Nephron (organoid): ENCODE data around the gene PARP16.

Experiments
- H3K27ac Mint-ChIP-seq, 3 experiments: 2 replicates each; pipeline ENCODE4 v1.8.0; 2020; ENCODE audit warnings: mixed read lengths in 3 of 3, mild to moderate bottlenecking in 2 of 3, moderate library complexity in 1 of 3
- H3K27me3 Mint-ChIP-seq: 2 replicates; pipeline ENCODE4 v1.8.0; 2021; ENCODE audit warnings: low read depth, mild to moderate bottlenecking, moderate library complexity, mixed read lengths
- H3K36me3 Mint-ChIP-seq: 2 replicates; pipeline ENCODE4 v1.8.0; 2020; ENCODE audit warnings: low read depth, mixed read lengths
- H3K4me1 Mint-ChIP-seq: 2 replicates; pipeline ENCODE4 v1.8.0; 2020; ENCODE audit warnings: mixed read lengths
- H3K4me3 Mint-ChIP-seq, 3 experiments: 2 replicates each; pipeline ENCODE4 v1.8.0; 2020; ENCODE audit warnings: mild to moderate bottlenecking in 3 of 3, mixed read lengths in 3 of 3, moderate library complexity in 2 of 3
- H3K9me3 Mint-ChIP-seq: 2 replicates; pipeline ENCODE4 v1.8.0; 2020; ENCODE audit warnings: mixed read lengths
- CTCF ChIP-seq, 3 experiments: fragments of 200-600 bp; sonication (generic); IDR thresholded peaks; one replicate each; pipeline ENCODE4 v1.5.0; 2021; ENCODE audit warnings: antibody characterized with exemption in 3 of 3; ENCODE audit not compliant: unreplicated experiment in 3 of 3

The PARP16 gene

GRCh38 chr15:65318870-65319356 lies 32.2 kb upstream of the PARP16 start:
- no peak overlapping the region for H3K4me3 Mint-ChIP-seq
- H3K27ac Mint-ChIP-seq: peak overlapping the region; percentile 17 to 77 (median 21)
- H3K9me3 Mint-ChIP-seq: no peaks in the 10 kb centered on the region
- peak; percentile 90 to 93 (median 91) for TF ChIP-seq CTCF (IDR thresholded peaks at IDR 0.05; ENCODE audit: unreplicated experiment in 3 of 3)
- peaks cover 14% of the 10 kb centered on the region for H3K4me1 Mint-ChIP-seq
- no peaks in the 10 kb centered on the region for H3K36me3 Mint-ChIP-seq
- H3K27me3 Mint-ChIP-seq: peaks cover 7% of the 10 kb centered on the region

GRCh38 chr15:65312400-65312916 lies 25.8 kb upstream of the PARP16 start:
- Mint-ChIP-seq H3K9me3 (no peaks in the 10 kb centered on the region), H3K4me1 (peaks cover 25% of the 10 kb centered on the region)

GRCh38 chr15:65311760-65312159 lies 25.1 kb upstream of the PARP16 start:
- H3K27me3 Mint-ChIP-seq: peaks cover 9% of the 10 kb centered on the region
- no peak overlapping the region for H3K4me3 Mint-ChIP-seq
- TF ChIP-seq CTCF (IDR thresholded peaks at IDR 0.05; ENCODE audit: unreplicated experiment in 3 of 3): no peak
- peak overlapping the region in 1 of 3 experiments; percentile 93 for H3K27ac Mint-ChIP-seq
- no peaks in the 10 kb centered on the region for H3K36me3 Mint-ChIP-seq
- peaks cover 25% of the 10 kb centered on the region for H3K4me1 Mint-ChIP-seq
- H3K9me3 Mint-ChIP-seq: no peaks in the 10 kb centered on the region

More at GRCh38 chr15:65312400-65312916, 25.8 kb upstream of the PARP16 start:
- no peaks in the 10 kb centered on the region for H3K36me3 Mint-ChIP-seq
- H3K27ac Mint-ChIP-seq: peak overlapping the region; percentile 69 to 94 (median 93)
- peaks cover 9% of the 10 kb centered on the region for H3K27me3 Mint-ChIP-seq
- TF ChIP-seq CTCF (IDR thresholded peaks at IDR 0.05; ENCODE audit: unreplicated experiment in 3 of 3): no peak
- peak overlapping the region; percentile 6 to 54 (median 52) for H3K4me3 Mint-ChIP-seq

DNA sequence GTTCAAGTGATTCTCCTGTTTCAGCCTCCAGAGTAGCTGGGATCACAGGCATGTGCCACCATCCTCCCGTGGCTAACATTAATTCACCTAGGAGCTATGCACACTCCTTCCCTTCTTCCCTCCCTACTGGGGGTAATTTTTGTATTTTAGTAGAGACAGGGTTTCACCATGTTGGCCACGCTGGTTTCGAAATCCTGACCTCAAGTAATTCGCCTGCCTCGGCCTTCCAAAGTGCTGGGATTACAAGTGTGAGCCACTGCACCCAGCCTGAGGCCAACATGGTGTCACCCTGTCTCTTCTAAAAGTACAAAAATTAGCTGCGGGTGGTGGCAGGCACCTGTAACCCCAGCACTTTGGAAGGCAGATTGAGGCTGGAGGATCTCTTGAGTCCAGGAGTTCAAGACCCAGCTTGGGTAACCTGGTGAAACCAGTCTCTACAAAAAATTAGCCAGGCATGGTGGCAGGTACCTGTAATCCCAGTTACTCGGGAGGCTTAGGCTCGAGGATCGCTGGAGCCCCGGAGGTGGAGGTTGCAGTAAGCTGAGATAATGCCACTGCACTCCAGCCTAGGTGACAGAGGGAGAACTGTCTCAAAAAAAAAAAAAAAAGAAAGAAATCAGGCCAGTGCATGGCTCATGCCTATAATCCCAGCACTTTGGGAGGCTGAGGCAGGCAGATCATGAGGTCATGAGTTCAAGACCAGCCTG lies 23.9 kb upstream of the PARP16 start:
- no peaks in the 10 kb centered on the region for H3K9me3 Mint-ChIP-seq
- peaks cover 9% of the 10 kb centered on the region for H3K27me3 Mint-ChIP-seq
- no peak overlapping the region for H3K4me3 Mint-ChIP-seq
- no peak for TF ChIP-seq CTCF (IDR thresholded peaks at IDR 0.05; ENCODE audit: unreplicated experiment in 3 of 3)
- H3K4me1 Mint-ChIP-seq: peaks cover 33% of the 10 kb centered on the region
- H3K27ac Mint-ChIP-seq: peak overlapping the region in 2 of 3 experiments; percentile 42 to 95
- no peaks in the 10 kb centered on the region for H3K36me3 Mint-ChIP-seq

DNA sequence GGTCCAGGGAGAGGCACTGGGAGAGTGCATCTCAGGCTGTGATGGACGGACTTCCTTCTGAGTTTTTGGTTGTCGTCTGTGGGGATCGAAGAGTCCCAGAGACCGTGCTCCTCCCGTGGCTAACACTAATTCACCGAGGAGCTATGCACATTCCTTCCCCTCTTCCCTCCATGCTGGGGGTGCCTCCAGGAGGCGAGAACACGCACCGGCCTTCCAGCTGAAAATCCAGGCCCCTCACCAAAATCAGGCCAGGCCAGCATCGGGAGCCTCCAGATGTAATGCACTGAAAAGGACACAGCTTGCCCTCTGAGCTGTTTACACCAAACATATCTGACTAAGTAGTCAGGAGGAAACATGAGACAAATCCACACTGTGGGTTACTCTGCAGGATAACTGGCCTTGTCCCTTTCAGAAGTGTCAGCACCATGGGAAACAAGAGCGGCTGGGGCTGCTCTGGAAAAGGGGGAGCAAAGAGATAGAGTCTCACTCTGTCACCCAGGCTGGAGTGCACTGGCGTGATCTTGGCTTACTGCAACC lies 23.3 kb upstream of the PARP16 start:
- TF ChIP-seq CTCF (IDR thresholded peaks at IDR 0.05; ENCODE audit: unreplicated experiment in 3 of 3): no peak
- H3K4me3 Mint-ChIP-seq: no peak overlapping the region
- peak overlapping the region; percentile 42 to 95 (median 64) for H3K27ac Mint-ChIP-seq
- peaks cover 35% of the 10 kb centered on the region for H3K4me1 Mint-ChIP-seq
- no peaks in the 10 kb centered on the region for H3K9me3 Mint-ChIP-seq
- H3K36me3 Mint-ChIP-seq: no peaks in the 10 kb centered on the region
- peaks cover 9% of the 10 kb centered on the region for H3K27me3 Mint-ChIP-seq
